Kidney (tissue), 14 donors: ENCODE measurements around the gene MAN1A2. TPM values are rescaled to one million over a fixed set of nuclear protein-coding genes. Genes with fewer than 3 reads are reported as not detected.
"Not testable (repeated sequence)": the region's sequence is repeated elsewhere in the genome, so short reads cannot be mapped to it uniquely, and the experiment has no call there.

Experiments used
- DNase-seq, 5 donors: peaks; one replicate each; pipeline ENCODE4 v3.0.0-alpha.2; 2013 to 2020
- FAIRE-seq: peaks from 2 replicates; lab custom pipeline; 2012; peaks lifted over from hg19 to GRCh38; lab: Jason Lieb, UNC
- H3K27ac ChIP-seq, 2 donors: one replicate each; pipeline ENCODE4 v1.7.0; 2013; ENCODE audit warnings: low read depth in 2 of 2, low read length in 2 of 2, inconsistent platforms in 1 of 2
- H3K27me3 ChIP-seq: one replicate; pipeline ENCODE4 v1.7.1; 2013; ENCODE audit warnings: low read length, inconsistent platforms; ENCODE audit not compliant: control insufficient read depth, insufficient read depth
- H3K36me3 ChIP-seq, 3 donors: one replicate each; pipeline versions ENCODE4 v1.7.0 to v1.7.1; 2013; ENCODE audit warnings: low read length in 3 of 3, control low read depth in 1 of 3, inconsistent platforms in 1 of 3; ENCODE audit not compliant: insufficient read depth in 3 of 3, control insufficient read depth in 2 of 3
- H3K4me1 ChIP-seq, 3 donors: one replicate each; pipeline versions ENCODE4 v1.7.0 to v1.7.1; 2013; ENCODE audit warnings: low read length in 3 of 3, inconsistent platforms in 1 of 3, low read depth in 1 of 3; ENCODE audit not compliant: control insufficient read depth in 2 of 3, insufficient read depth in 2 of 3
- H3K4me3 ChIP-seq, 3 donors: one replicate each; pipeline versions ENCODE4 v1.7.0 to v1.8.1; 2013; ENCODE audit warnings: low read length in 3 of 3, control low read depth in 1 of 3, inconsistent platforms in 1 of 3
- H3K9ac ChIP-seq, 3 donors: one replicate each; pipeline versions ENCODE4 v1.7.0 to v1.7.1; 2013; ENCODE audit warnings: low read length in 3 of 3, control low read depth in 1 of 3, inconsistent platforms in 1 of 3
- H3K9me3 ChIP-seq, 3 donors: one replicate each; pipeline versions ENCODE4 v1.7.0 to v1.7.1; 2013; ENCODE audit warnings: low read length in 3 of 3, control low read depth in 1 of 3, inconsistent platforms in 1 of 3; ENCODE audit not compliant: control insufficient read depth in 2 of 3, insufficient read depth in 1 of 3
- intact Hi-C: fragments of 100-400 bp; cut with DNase I; formaldehyde crosslinking; loops from one replicate; pipeline ENCODE4 v1.11.1; 2022
- polyA plus RNA-seq: library from polyadenylated mRNA; stranded (reverse); fragments of 350-450 nt; fragmentation: Illumina TruSeq; extraction: RNeasy Lipid Tissue Mini Kit (QIAGEN cat#74804); gene quantifications from one replicate; pipeline ENCODE4 v1.2.3, GENCODE V29; 2014; ENCODE audit warnings: low read depth, low replicate concordance; ENCODE audit not compliant: insufficient read depth
- total RNA-seq: library from RNA; stranded (reverse); fragmentation: NEBNext Ultra II Directional; extraction: Animal tissue kit (Norgen Biotek cat#: 25700); gene quantifications from one replicate; pipeline ENCODE4 v1.2.1, GENCODE V29; 2021
- TF ChIP-seq, protein P1 (sequence below): IDR thresholded peaks from 3 replicates; pipeline ENCODE4 v1.5.1; 2012; ENCODE audit warnings: mild to moderate bottlenecking, moderate library complexity, borderline replicate concordance; ENCODE audit not compliant: insufficient read depth; ENCODE audit errors: extremely low read depth
- donor health status: control.
- donor health status: control.
- donor health status: control.
- donor health status: control.
- donor health status: control.
- donor health status: DM: yes; HTN: yes; CAD: no.
- donor health status: Normal renal cell carcinoma (clear cell type).

The MAN1A2 gene
- total and polyA plus RNA-seq, 2 donors from 2014 or later = 8.0 to 54.4 TPM

GRCh38 chr1:117447661-117448060 is 80.4 kb downstream of the MAN1A2 start:
- H3K9me3 ChIP-seq = peaks cover 0 to 1% (median 0%) of the 10 kb centered on the region in 3 donors
- intact Hi-C loops = no loop called here
- H3K4me1 ChIP-seq = no peaks in the 10 kb centered on the region
- H3K9ac ChIP-seq = no peak overlapping the region
- H3K27ac ChIP-seq = no peak overlapping the region
- no peak overlapping the region for H3K4me3 ChIP-seq
- H3K36me3 ChIP-seq = no peaks in the 10 kb centered on the region
- no peak for DNase-seq
- no peak for FAIRE-seq
- TF ChIP-seq, protein P1, sequence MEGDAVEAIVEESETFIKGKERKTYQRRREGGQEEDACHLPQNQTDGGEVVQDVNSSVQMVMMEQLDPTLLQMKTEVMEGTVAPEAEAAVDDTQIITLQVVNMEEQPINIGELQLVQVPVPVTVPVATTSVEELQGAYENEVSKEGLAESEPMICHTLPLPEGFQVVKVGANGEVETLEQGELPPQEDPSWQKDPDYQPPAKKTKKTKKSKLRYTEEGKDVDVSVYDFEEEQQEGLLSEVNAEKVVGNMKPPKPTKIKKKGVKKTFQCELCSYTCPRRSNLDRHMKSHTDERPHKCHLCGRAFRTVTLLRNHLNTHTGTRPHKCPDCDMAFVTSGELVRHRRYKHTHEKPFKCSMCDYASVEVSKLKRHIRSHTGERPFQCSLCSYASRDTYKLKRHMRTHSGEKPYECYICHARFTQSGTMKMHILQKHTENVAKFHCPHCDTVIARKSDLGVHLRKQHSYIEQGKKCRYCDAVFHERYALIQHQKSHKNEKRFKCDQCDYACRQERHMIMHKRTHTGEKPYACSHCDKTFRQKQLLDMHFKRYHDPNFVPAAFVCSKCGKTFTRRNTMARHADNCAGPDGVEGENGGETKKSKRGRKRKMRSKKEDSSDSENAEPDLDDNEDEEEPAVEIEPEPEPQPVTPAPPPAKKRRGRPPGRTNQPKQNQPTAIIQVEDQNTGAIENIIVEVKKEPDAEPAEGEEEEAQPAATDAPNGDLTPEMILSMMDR = no peak
- H3K27me3 ChIP-seq = no peaks in the 10 kb centered on the region

DNA sequence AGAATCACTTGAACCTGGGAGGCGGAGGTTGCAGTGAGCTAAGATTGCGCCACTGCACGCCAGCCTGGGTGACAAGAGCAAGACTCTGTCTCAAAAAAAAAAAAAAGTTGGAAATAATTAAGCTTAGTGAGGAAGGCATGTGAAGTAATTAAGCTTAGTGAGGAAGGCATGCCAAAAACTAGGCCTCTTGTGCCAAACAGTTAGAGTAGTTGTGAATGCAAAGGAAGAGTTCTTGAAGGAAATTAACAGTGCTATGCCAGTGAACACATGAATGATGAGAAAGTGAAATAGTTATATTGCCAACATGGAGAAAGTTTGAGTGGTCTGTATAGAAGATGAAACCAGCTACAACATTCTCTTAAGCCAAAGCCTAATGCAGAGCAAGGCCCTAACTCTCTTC is 85.0 kb downstream of the MAN1A2 start:
- no peak overlapping the region for H3K27ac ChIP-seq
- DNase-seq = no peak
- intact Hi-C loops = no loop called here
- no peak for FAIRE-seq
- H3K9ac ChIP-seq = no peak overlapping the region
- H3K27me3 ChIP-seq = no peaks in the 10 kb centered on the region
- no peak overlapping the region for H3K4me3 ChIP-seq
- no peaks in the 10 kb centered on the region for H3K4me1 ChIP-seq
- peaks cover 0 to 1% (median 0%) of the 10 kb centered on the region in 3 donors for H3K9me3 ChIP-seq
- no peaks in the 10 kb centered on the region for H3K36me3 ChIP-seq
- TF ChIP-seq, protein P1 = no peak

- Histone ChIP-seq H3K27me3 (no peaks in the 10 kb centered on the region), H3K4me1 (no peaks in the 10 kb centered on the region), H3K4me3 (no peak overlapping the region), H3K36me3 (no peaks in the 10 kb centered on the region), H3K9me3 (peaks cover 0 to 1% (median 0%) of the 10 kb centered on the region in 3 donors), H3K9ac (no peak overlapping the region), H3K27ac (no peak overlapping the region)
- FAIRE-seq (no peak), DNase-seq (no peak)
- TF ChIP-seq, protein P1 = no peak
- intact Hi-C loops = no loop called here
Measured at GRCh38 chr1:117453958-117454357, 86.7 kb downstream of the MAN1A2 start.

- H3K36me3 ChIP-seq, H3K9ac ChIP-seq, FAIRE-seq, H3K4me3 ChIP-seq, H3K4me1 ChIP-seq, H3K27me3 ChIP-seq, H3K9me3 ChIP-seq, H3K27ac ChIP-seq, intact Hi-C loops: not testable (repeated sequence)
- DNase-seq = peak in 1 of 5 donors; percentile 49
Measured at GRCh38 chr1:117458410-117458809, 91.2 kb downstream of the MAN1A2 start.
